H1 (cell line): Measurements from ENCODE around the gene CMTM3. TPM values are rescaled to one million over a fixed set of nuclear protein-coding genes. Genes with fewer than 3 reads are reported as not detected.

Source experiments
- CHD7 ChIP-seq: fragments of 300-600 bp; sonication (generic); IDR thresholded peaks from 2 replicates; pipeline ENCODE4 v1.7.1; 2012; ENCODE audit warnings: low read length, moderate library complexity, mild to moderate bottlenecking, inconsistent platforms; ENCODE audit not compliant: insufficient replicate concordance
- CTBP2 ChIP-seq: IDR thresholded peaks from 2 replicates; pipeline ENCODE4 v1.7.0; 2011; ENCODE audit warnings: borderline replicate concordance, mild to moderate bottlenecking, moderate library complexity, mixed read lengths, low read length; ENCODE audit not compliant: insufficient read depth, insufficient read length
- EGR1 ChIP-seq: IDR thresholded peaks from 2 replicates; pipeline ENCODE4 v1.6.1; 2011; ENCODE audit warnings: low read depth, low read length, borderline replicate concordance
- EZH2 ChIP-seq: fragments of 200-600 bp; sonication (generic); IDR thresholded peaks from 2 replicates; pipeline ENCODE4 v1.7.1; 2012; ENCODE audit warnings: low read depth, mild to moderate bottlenecking, moderate library complexity, low read length, inconsistent platforms; ENCODE audit not compliant: severe bottlenecking
- KDM4A ChIP-seq: IDR thresholded peaks from one replicate; pipeline ENCODE4 v1.7.1; 2012; ENCODE audit warnings: low read depth, mild to moderate bottlenecking, moderate library complexity, low read length, inconsistent platforms; ENCODE audit not compliant: severe bottlenecking
- PHF8 ChIP-seq: fragments of 200-600 bp; sonication (generic); conservative IDR thresholded peaks from 2 replicates; pipeline ENCODE4 v1.7.1; 2012; ENCODE audit warnings: low read depth, mild to moderate bottlenecking, inconsistent platforms, low read length, moderate library complexity
- RAD21 ChIP-seq, 2 experiments: IDR thresholded peaks in 1 of 2; conservative IDR thresholded peaks in 1 of 2; 2 replicates each; pipeline ENCODE4 v1.6.1; 2011; ENCODE audit warnings: low read depth in 2 of 2, low read length in 2 of 2, improper control_type of control experiment in 1 of 2, inconsistent platforms in 1 of 2, mild to moderate bottlenecking in 1 of 2, moderate library complexity in 1 of 2
- SP2 ChIP-seq: IDR thresholded peaks from 2 replicates; pipeline ENCODE4 v1.6.1; 2012; ENCODE audit warnings: mild to moderate bottlenecking, low read length, inconsistent platforms
- polyA plus RNA-seq, 7 experiments: library from polyadenylated mRNA; depleted of rRNA in 3 of 7; stranded (reverse) in 5 of 7; unstranded in 2 of 7; fragments of >200 nt in 5 of 7; fragments of 200-250 nt in 2 of 7; gene quantifications; 1 replicate in 5 of 7; 2 replicates in 1 of 7; 4 replicates in 1 of 7; pipeline versions ENCODE4 v1.2.1 to v1.2.3, GENCODE V29; 2011 to 2013; ENCODE audit warnings: missing spikeins in 2 of 7, mixed read lengths in 2 of 7
- total RNA-seq: library from RNA; stranded (reverse); fragmentation: NEBNext Ultra II Directional; extraction: Animal tissue kit (Norgen Biotek cat#: 25700); gene quantifications from 2 replicates; pipeline ENCODE4 v1.2.1, GENCODE V29; 2021
- TF ChIP-seq, protein P1 (sequence below): IDR thresholded peaks from 2 replicates; pipeline ENCODE4 v1.6.1; 2011; ENCODE audit warnings: low read length, improper control_type of control experiment

The CMTM3 gene
- total and polyA plus RNA-seq, 2 of the 8 experiments (the other 6 are each of a cell fraction or from before 2014, with no cell fraction given), result 24.7 to 24.8 TPM

GRCh38 chr16:66594739-66595138 lies 9.8 kb upstream of the CMTM3 start (continued):
- TF ChIP-seq CHD7 (no peak), EZH2 (no peak), KDM4A (no peak), CTBP2 (no peak), EGR1 (no peak), PHF8 (no peak), SP2 (no peak), RAD21 (IDR thresholded peaks at IDR 0.05 in 1 of 2, conservative IDR thresholded peaks at IDR 0.05 in 1 of 2; ENCODE audit: low read depth in 2 of 2, low read length in 2 of 2) (no peak)
- TF ChIP-seq, protein P1, sequence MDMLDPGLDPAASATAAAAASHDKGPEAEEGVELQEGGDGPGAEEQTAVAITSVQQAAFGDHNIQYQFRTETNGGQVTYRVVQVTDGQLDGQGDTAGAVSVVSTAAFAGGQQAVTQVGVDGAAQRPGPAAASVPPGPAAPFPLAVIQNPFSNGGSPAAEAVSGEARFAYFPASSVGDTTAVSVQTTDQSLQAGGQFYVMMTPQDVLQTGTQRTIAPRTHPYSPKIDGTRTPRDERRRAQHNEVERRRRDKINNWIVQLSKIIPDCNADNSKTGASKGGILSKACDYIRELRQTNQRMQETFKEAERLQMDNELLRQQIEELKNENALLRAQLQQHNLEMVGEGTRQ, result no peak
